ENCODE measurements around the gene HIVEP3.

The HIVEP3 gene

DNA sequence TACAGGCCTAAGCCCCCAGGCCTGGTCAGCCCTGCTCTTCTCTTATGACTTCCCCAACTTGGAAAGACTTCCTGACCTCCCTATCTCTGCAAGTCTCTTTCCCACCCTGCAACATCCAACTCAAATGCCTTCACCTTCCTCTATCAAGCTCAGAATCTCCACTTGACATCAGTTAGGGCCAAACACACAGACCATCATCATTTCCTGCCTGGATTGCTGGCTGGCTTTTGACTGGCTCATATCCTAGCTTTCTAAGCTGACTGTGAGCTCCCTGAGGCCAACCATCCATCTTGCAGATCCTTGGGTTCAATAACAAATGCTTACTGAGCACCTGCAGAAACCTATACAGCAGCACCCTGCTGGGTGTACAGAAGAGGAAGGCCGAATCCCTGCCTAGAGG, 296.9 kb downstream of the HIVEP3 start:
- H3K79me2 ChIP-seq (ENCODE audit: low read length) = peaks cover 10% of the 10 kb centered on the region; the same call in 1 of the 2 replicates
- no peak overlapping the region for H2AFZ ChIP-seq (ENCODE audit: low read length)
- H3K9ac ChIP-seq (ENCODE audit: low read length) = no peak overlapping the region
- H3K4me2 ChIP-seq (ENCODE audit: low read depth, low read length) = no peak overlapping the region
- no peaks in the 10 kb centered on the region for H3K36me3 ChIP-seq (replicated peaks; ENCODE audit: insufficient read depth, low read length)
- H3F3A ChIP-seq (ENCODE audit: insufficient read depth, low read length) = peaks cover 36% of the 10 kb centered on the region
- DNase-seq = no peak
- H3K9me2 ChIP-seq (replicated peaks; ENCODE audit: insufficient read depth, low read length) = no peaks in the 10 kb centered on the region
- peaks cover 52% of the 10 kb centered on the region for H3K4me1 ChIP-seq (ENCODE audit: low read length)
- H4K20me1 ChIP-seq (ENCODE audit: insufficient read depth, low read length) = no peaks in the 10 kb centered on the region
- TF ChIP-seq EZH2 (optimal IDR thresholded peaks at IDR 0.05; ENCODE audit: low read depth, low read length) (no peak), EZH2phosphoT487 (IDR thresholded peaks at IDR 0.05; ENCODE audit: low read length) (no peak)
- TF ChIP-seq, protein P1, sequence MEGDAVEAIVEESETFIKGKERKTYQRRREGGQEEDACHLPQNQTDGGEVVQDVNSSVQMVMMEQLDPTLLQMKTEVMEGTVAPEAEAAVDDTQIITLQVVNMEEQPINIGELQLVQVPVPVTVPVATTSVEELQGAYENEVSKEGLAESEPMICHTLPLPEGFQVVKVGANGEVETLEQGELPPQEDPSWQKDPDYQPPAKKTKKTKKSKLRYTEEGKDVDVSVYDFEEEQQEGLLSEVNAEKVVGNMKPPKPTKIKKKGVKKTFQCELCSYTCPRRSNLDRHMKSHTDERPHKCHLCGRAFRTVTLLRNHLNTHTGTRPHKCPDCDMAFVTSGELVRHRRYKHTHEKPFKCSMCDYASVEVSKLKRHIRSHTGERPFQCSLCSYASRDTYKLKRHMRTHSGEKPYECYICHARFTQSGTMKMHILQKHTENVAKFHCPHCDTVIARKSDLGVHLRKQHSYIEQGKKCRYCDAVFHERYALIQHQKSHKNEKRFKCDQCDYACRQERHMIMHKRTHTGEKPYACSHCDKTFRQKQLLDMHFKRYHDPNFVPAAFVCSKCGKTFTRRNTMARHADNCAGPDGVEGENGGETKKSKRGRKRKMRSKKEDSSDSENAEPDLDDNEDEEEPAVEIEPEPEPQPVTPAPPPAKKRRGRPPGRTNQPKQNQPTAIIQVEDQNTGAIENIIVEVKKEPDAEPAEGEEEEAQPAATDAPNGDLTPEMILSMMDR (IDR thresholded peaks at IDR 0.05; ENCODE audit: low read length) = no peak
- H3K27ac ChIP-seq (ENCODE audit: low read length) = peak overlapping the region; percentile 78; the same call in 1 of the 2 replicates
- H3K9me3 ChIP-seq (replicated peaks; ENCODE audit: insufficient read depth, low read length) = no peaks in the 10 kb centered on the region
- no peak overlapping the region for H3K4me3 ChIP-seq (ENCODE audit: low read length)
- H3K27me3 ChIP-seq (replicated peaks; ENCODE audit: insufficient read depth, low read length) = no peaks in the 10 kb centered on the region

DNA sequence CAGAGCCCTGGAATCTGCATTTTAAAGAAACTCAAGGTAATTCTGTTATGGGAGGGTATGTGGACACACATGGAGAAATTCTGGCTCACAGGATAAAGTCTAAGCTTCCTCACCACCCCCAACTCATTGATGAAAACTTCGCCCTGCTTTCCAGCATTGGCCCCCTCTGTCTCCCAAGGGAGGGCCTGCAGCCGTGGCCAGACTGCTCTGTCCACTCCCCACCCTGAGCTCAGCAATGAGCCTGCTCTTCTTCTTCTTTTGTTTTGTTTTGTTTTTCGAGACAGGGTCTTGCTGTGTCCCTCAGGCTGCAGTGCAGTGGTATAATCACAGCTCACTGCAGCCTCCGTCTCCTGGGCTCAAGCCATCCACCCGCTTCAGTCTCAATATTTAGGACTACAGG, 297.5 kb downstream of the HIVEP3 start:
- Histone ChIP-seq H3F3A (ENCODE audit: insufficient read depth, low read length) (peaks cover 36% of the 10 kb centered on the region), H4K20me1 (ENCODE audit: insufficient read depth, low read length) (no peaks in the 10 kb centered on the region), H3K27me3 (replicated peaks; ENCODE audit: insufficient read depth, low read length) (no peaks in the 10 kb centered on the region), H3K27ac (ENCODE audit: low read length) (peak overlapping the region; percentile 78), H3K36me3 (replicated peaks; ENCODE audit: insufficient read depth, low read length) (no peaks in the 10 kb centered on the region), H3K79me2 (ENCODE audit: low read length) (peaks cover 10% of the 10 kb centered on the region; the same call in 1 of the 2 replicates), H3K9ac (ENCODE audit: low read length) (no peak overlapping the region), H3K9me3 (replicated peaks; ENCODE audit: insufficient read depth, low read length) (no peaks in the 10 kb centered on the region), H3K9me2 (replicated peaks; ENCODE audit: insufficient read depth, low read length) (no peaks in the 10 kb centered on the region), H2AFZ (ENCODE audit: low read length) (no peak overlapping the region), H3K4me2 (ENCODE audit: low read depth, low read length) (peak overlapping the region; percentile 61; the same call in 1 of the 2 replicates), H3K4me3 (ENCODE audit: low read length) (no peak overlapping the region), H3K4me1 (ENCODE audit: low read length) (peaks cover 52% of the 10 kb centered on the region)
- no peak for DNase-seq
- TF ChIP-seq EZH2phosphoT487 (IDR thresholded peaks at IDR 0.05; ENCODE audit: low read length) = no peak
- TF ChIP-seq EZH2 (optimal IDR thresholded peaks at IDR 0.05; ENCODE audit: low read depth, low read length) = no peak
- TF ChIP-seq, protein P1 (IDR thresholded peaks at IDR 0.05; ENCODE audit: low read length) = no peak

DNA sequence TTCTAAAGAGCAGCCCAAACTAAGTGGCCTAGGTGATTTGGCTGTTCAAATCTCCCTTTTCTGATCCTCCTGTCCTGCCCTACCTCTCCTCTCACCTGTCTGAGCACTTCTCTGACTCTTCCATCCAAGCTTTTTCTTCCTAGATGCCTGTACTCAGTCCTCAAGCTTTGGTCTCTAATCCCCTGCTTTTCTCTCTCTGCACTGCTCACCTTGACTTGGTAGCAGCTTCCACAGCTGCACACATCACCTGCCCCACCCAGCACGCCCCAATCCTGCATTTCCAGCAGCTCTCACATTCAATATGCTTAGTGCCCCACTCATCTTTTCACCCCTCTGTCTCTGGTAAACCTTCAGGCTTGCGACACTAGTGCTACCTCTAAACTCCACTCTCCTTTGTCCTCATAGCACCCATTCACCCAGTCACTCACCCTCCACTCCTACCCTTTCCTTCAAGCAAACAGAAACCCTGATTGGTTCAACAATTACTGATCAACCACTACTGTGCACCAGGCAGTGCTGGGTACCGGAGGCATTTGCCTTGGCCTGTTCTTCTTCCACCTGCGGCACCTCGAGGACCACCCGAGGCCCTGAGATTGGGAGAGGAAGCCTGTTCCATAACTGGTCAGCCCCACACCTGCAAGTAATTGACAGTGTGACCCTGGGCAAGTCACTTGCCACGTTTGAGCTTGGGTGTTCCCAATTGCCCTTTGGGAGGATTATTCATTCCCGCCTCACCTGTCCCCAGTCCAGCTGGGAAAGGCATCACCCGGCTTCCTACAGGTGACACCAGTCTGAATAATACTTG, 298.2 kb downstream of the HIVEP3 start:
- TF ChIP-seq EZH2phosphoT487 (IDR thresholded peaks at IDR 0.05; ENCODE audit: low read length) (no peak), EZH2 (optimal IDR thresholded peaks at IDR 0.05; ENCODE audit: low read depth, low read length) (no peak)
- TF ChIP-seq, protein P1 (IDR thresholded peaks at IDR 0.05; ENCODE audit: low read length) = no peak
- Histone ChIP-seq H3K27ac (ENCODE audit: low read length) (peak overlapping the region; percentile 78), H3K9me2 (replicated peaks; ENCODE audit: insufficient read depth, low read length) (no peaks in the 10 kb centered on the region), H3K4me2 (ENCODE audit: low read depth, low read length) (peak overlapping the region; percentile 61), H3K27me3 (replicated peaks; ENCODE audit: insufficient read depth, low read length) (no peaks in the 10 kb centered on the region), H3K36me3 (replicated peaks; ENCODE audit: insufficient read depth, low read length) (no peaks in the 10 kb centered on the region), H3K9ac (ENCODE audit: low read length) (peak overlapping the region; percentile 24), H3K79me2 (ENCODE audit: low read length) (peaks cover 10% of the 10 kb centered on the region; the same call in 1 of the 2 replicates), H3K9me3 (replicated peaks; ENCODE audit: insufficient read depth, low read length) (no peaks in the 10 kb centered on the region), H4K20me1 (ENCODE audit: insufficient read depth, low read length) (no peaks in the 10 kb centered on the region), H2AFZ (ENCODE audit: low read length) (peak overlapping the region; percentile 21), H3F3A (ENCODE audit: insufficient read depth, low read length) (peaks cover 36% of the 10 kb centered on the region), H3K4me3 (ENCODE audit: low read length) (peak overlapping the region; percentile 4; the same call in 1 of the 2 replicates), H3K4me1 (ENCODE audit: low read length) (peaks cover 52% of the 10 kb centered on the region)
- DNase-seq = peak; percentile 46
